HG03432 (cell line): ENCODE data around the gene HMX1.

Experiments used
- ATAC-seq: cut with Tn5 transposase; IDR thresholded peaks from one replicate; pipeline ENCODE4 v1.9.1; 2021; ENCODE audit warnings: mild to moderate bottlenecking, moderate library complexity; ENCODE audit not compliant: unreplicated experiment

The HMX1 gene

DNA sequence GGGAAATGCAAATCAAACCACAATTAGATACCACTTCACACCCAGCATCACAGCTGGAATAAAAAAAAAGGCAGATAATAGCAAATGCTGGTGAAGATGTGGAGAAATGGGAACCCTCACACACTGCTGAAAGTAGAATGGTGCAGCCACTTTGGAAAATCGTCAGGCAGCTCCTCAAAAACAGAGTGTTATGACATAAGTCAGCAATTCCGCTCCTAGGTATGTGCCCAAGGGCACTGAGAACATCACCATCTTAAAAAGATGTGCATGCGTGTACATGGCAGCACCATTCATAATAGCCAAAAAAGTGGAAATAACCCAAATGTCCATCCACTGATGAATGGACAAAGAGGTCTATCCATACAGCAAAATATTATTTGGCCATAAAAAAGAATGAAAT lies 28.0 kb downstream of the HMX1 start:
- ATAC-seq = no peak

DNA sequence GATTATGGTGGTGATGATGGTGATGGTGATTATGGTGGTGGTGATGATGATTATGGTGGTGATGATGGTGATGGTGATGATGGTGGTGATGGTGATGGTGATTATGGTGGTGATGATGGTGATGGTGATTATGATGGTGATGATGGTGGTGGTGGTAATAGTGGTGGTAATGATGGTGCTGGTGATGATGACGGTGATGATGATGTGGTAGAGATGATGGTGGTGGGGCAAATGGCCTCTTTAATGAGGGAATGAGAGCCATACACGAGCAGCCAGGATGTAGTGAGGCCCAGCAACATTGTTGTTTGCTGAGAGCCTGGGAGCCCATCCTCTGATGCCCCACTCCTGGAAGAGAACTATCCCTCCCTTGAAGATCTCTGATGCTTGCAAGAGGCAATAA lies 29.0 kb downstream of the HMX1 start:
- no peak for ATAC-seq

DNA sequence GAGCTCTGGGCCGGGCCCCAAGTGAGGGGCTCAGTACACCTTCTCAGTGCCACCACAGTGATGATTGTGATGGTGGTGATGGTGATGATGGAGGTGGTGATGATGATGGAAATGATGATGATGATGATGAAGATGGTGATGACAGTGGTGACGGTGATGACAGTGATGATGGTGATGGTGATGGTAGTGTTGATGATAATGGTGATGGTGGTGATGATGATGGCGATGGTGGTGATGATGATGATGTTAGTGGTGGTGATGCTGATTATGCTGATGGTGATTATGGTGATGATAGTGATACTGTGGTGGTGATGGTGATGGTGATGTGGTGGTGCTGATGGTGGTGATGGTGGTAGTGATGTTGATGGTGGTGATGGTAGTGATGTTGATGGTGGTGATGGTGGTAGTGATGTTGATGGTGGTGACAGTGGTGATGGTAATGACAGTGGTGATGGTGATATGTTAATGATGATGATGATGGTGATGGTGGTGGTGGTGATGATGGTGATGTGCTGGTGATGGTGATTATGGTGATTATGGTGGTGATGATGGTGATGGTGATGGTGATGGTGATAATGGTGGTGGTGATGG lies 29.9 kb downstream of the HMX1 start:
- no peak for ATAC-seq

DNA sequence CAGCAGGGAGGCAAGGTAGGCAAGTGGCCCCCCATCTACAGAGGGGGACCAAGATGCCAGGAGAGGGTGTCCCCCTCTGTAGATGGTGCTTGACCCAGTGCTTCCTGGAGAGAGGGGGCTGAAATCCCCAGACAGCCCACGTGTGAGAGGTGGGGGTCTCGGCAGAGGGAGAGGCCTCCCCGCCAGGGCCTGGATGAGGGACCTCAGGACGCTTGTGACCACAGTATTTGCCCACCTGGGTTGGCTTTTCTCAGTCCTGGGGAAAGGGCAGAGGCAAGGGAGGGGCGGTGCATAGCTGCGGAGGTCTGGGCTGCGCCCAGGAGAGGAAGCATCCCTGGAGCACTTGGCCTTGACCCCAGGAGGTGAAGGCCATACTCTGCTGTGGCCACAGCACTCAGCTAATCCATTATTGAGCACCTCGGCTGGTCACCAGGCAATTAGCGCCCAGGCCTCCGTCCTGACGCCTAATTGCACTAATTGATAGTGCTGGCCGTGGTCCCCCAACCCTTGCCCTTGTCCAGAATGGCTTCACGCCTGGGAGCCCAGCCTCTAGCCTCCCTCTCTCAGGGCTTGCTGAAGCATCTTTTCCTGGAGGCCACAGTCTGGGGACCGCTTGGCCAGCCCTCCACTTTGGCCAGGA lies 30.7 kb downstream of the HMX1 start:
- no peak for ATAC-seq

DNA sequence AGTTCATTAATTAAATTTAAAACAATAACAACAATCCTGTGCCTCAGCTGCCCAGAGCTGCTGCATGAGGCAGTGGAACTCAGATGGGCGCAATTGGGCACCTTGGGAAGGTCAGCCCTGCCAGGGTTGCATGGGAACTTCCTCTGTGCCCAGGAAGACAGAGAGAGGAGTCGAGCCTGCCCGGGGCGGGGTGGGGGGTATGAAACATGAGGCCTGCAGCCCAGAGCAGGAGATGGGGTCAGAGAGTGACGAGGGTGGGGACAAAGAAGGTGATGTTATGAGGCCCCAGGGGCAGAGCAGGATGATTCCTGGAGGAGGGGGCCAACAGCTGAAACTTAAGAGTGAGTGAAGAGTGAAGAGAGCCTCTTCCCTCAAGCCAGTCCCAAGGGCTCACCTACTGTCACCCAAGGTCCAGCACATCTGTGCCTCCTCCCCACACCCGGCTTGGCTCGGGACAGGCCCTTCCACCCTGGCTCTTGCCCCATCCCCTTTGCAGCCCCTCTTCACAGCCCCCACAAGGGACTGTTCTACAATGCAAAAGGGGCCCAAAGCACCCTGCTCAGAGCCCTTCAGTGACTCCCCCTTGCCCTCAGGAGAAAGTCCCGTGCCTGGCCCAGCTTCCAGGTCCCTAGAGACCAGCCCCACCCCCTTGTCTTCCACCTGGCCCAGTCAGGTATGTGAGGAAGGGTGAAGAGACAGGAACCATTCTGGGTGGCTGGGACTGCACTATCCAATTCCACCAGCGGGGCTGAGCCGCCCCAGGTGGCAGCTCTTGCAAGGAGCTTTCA lies 31.4 kb downstream of the HMX1 start:
- ATAC-seq = no peak

DNA sequence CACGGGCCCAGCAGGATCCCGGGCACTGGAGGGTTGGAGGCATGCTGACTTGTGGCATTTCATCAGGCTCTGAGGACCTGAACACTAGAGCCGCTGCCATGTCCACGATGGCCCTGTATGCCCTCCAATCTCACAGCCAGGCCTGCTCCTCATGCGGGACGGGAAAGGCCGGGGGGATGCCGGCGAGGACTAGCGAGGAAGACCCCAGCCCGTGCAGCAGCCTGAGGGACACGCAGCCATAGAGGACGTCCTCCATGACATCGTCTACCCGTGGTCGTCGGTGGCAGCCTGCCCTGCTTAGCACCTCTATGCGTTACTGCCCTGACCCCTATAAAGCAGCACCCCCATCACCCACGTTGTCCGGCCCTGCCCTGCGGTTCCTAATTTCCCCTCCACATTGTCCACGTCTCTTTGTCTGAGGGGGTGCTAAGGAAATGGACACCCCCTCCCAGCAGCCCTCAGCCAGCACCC lies 32.6 kb downstream of the HMX1 start:
- ATAC-seq = no peak

DNA sequence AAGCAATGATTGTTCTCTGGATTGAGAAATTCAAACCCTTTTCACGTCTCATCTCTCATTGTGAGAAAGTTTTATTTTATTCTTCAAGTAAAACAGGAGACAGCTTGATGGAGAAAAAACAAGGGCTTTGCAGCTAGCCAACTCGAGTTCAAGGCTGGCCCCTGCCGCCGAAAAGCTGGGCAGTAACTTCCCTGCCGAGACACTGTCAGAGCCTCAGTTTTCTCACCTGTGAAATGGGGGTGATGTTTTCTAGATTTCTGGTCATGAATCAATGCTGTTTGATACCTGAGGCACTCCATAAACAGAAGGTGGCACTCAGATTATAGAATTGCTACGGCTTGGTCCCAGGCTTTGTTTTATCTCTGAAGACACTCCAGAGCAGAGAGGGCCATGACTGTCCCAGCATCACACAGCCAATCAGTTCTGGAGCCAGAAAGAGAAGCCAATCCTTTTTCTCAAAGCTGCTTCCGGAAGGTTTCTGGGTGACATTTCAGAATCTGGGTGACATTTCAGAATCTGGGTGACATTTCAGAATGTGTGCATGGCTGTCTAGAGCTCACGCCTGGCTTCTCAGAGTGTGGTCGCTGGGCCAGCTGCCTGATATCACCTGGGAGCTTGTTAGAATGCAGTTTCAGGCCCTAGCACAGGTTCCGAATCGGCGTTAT lies 33.2 kb downstream of the HMX1 start:
- no peak for ATAC-seq

DNA sequence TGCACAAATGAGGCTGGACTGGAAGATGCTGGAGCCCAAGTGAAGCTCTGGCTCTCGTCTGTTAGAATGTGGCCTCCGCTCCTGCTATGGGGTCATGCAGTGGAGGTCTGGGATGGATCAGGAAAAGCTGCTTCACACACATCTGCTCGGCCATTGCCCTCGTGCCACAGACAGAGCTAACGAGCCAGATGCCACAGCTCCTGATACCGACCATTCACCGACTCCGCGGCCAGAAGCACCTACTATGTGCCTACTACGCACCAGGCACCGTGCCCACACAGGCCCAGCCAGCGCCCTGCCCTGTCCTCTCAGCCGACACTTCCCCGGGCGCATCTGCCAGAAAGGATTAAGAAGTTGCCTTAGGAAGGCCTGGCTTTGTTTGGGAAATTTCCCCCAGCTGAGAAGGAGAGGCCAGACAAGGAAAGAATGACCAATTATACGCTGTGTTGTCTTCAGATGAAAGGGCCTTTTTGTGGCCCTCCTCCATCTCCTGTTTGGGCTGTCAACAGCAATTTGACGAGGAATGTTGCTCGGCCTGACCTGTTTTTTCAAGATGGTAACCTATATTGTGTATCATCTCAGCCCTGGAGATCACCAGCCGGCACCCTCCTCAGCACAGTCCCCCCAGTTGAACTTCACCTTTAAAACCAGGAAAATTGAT lies 34.3 kb downstream of the HMX1 start:
- no peak for ATAC-seq

DNA sequence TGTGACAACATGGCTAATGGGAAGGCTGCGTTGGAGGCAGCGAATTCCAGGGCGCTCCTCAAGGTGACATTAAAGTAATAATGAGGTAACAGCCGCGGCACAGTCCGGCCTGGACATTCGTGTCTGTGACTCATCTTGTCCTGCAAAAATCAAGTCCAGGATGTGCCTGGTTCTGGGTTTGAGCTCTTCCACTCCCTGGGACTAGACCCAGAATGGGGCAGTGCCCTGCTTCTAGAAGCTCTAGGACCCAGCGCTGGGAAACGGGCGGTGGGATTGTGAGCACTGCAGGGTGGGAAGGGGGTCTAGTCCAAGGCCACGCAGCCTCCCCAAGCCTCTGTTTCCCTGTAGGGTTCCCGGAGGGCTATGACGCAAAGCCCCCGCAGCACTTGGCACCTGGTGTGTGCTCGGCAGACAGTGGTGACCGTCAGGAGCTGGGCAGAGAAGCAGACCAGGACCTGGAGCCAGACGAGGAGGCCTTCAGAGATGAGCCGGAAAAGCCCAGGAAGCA lies 34.9 kb downstream of the HMX1 start:
- ATAC-seq = no peak

DNA sequence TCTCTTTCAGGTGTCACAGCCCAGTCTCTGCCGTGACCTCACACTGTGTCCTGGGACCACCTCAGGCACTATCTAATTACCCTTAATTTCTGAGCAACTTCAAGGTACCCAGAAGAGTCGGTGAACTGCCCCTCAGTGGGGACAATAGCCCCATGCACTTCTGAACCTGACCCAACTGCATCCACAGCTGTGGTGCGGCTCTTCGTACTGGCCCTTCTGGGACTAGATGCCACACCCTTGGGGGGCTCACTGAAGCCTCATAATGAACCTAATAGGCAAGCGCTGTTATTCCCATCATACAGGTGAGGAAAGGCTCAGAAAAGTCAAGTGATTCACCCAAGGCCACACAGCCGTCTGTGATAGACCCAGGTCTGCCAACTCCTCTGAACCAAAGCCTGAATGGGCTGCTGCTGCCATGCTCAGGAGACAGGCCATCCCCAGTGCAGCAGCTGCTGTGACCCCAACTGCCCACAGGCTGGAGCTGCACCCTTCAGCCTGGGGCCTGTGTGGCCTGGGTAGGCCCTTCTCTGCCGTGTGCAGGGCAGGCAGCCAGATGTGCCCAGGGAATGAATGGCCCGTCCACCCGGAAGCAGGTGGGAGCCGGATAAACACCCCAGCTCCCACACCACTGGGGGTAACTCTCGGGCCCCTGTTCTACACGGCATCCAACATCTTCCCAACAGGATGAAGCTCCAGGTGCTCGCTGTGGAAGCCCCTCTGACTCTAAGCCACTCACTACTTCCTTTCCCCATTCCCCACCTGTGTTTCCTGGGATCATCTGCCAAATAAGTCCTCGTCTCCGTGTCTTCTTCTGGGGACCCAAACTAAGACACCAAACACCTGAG lies 35.9 kb downstream of the HMX1 start:
- no peak for ATAC-seq

DNA sequence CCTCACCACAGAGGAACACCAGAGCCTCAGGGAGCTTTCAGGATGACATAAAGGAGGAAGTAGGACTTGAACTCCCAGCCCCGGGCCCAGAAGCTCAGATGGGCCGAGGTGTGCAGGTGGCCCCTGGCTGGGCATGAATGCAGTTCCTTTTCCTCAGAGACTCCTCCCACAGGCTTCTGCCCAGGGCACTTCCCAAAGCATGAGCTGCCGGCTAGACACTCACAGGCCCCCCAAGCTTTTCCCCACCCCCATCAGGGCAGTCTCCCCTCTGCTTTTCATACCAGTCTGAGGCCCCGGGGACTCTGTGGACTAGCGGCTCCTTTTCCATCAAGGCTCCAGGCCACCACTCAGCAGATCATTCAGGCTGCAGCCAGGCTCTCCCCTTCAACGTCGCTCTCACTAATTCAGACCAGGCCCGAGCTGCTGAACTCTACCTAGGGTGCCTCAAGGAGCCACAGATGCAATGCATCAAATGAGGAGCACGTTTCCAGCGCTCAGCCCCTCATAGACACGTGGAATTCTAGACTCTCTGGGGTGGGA lies 36.9 kb downstream of the HMX1 start:
- no peak for ATAC-seq

DNA sequence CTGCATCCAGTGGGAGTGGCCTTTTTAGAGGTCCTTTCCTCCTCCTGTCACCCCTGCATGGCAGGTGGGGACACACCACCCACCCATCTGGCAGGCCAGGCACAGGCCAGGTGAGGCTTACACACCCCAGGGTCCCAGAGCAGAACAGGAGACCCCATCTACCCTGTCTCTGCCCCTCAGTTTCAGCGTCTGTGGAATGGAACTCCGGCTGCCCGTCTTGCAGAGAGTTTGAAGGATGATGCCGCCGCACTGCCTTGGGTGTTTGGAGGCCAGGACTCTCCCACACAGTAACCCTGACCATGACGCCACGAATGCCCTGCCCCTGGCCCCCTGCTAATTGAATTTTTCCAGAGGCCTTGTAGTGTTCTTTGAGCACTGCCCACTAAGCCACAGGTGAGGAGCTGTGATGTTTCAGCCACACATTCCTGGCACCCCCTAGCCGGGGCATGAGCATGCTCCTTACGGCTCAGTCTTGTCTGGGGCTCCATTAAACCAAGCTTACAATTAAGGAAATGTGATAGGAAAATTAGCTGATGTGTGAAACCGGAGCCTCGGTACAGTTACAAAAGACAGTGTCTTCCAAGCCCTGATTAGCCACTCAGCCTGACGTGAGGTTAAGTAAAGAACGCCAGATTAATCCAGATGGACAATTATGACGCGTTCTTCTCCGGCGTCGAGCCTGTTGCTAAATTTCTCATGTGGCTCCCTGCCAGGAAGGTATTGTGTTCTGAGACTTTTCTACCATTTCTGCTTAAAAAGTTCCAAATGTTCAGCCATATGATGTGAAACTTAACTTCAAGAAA lies 39.3 kb downstream of the HMX1 start:
- no peak for ATAC-seq

DNA sequence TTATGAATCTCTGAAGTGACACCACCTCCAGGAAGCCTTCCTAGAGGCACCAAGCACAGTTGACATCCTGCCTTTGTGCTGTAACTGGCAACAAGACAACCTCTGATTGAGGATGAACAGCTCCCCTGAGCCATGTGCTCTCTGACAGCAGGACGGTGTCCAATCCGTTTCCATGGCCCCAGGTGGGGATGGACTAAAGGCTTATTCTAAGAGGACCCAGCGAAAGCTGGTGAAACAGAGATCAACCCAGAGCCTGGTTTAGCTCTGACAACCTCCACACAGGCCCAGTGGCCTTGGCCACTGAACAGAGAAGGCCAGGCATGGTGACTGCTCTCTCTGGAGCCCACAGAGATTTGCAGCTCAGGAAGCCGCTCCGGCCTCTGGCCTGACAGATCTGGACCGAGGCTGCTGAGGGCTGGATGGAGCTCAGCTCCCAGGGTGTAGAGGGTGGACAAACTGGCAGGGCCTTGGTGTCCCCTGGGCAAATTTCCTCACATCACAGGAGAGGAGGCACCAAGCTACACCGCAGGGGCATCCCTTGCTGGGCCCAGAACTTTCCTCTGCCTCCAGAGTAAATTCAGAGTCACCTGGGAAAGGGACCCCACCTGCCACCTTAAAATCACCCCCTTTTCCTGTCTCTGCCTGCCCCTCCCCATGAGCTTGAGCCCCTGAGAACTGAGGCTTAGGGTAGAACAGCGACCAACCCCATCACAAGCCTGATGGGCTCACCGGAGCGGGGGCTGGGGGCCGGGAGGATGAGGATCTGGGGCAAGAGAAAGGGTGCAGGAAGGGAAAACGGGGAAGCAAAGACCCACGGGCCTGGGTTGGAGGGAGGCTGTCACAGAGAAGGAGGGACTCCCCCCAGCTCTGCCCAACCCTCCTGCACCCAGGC lies 40.2 kb downstream of the HMX1 start:
- no peak for ATAC-seq

DNA sequence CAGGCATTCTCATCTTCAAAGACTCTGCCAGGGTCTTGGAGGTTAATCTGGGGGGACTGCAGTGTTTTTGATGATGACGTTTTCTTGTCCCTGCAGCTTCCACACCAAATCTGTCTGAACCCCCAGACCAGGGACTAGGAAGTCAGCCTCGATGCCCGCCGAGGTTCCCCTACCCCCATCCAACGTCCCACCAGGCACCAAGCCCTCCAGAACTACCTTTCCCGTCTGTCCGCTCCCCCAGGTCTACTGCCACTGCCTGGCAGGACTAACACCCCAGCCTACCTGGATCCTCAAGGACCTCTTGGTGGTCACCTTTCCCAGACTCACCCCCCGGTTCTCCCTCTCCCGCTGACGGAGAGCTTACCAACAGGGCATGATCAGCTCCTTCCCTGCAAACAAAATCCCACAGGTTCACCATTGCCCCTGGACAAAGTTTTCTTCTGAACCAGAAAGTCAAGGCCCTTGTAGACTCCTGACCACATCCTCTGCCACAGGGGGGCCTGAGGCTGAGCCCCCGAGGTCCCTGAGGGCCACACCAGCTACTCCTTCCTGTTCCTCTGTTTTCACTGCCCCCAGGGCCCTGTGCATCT lies 40.9 kb downstream of the HMX1 start:
- ATAC-seq = no peak

DNA sequence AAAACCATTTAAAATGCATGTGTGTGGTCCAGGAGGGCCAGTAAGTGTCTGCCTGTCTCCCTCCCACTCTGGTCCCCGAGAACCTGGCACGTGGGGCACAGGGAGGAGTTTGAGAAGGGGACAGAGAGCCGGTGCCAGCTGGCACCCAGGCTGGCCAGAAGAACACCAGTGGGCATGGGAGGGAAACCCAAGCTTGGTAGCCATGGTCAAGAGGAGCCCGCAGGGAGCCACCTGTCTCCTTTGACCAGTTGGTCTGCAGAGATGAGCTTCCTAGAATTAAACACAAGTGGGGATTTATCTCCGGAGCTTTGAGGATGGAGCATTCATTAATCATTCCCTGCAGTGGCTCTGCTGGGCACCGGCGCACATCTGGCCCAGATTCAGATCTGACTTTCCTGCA lies 41.6 kb downstream of the HMX1 start:
- ATAC-seq = no peak

DNA sequence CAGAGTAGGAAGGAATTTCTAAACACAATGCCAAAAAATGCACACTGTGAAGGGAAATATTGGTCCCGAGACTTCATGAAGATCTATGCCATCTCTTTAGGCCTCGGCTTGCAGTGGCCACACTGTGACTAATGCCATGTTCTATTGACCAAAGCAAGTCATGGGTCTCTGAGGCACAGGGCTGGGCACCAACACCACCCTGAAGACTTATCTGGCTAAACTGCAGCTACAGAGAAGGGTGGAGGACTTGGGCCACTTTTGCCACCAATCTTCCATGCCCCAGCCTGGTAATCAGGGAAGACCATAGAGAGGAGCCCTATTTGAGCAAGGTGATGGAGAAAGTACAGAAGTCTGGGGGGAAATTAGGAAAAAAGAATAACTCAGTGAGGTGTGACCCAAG lies 42.1 kb downstream of the HMX1 start:
- ATAC-seq = no peak

DNA sequence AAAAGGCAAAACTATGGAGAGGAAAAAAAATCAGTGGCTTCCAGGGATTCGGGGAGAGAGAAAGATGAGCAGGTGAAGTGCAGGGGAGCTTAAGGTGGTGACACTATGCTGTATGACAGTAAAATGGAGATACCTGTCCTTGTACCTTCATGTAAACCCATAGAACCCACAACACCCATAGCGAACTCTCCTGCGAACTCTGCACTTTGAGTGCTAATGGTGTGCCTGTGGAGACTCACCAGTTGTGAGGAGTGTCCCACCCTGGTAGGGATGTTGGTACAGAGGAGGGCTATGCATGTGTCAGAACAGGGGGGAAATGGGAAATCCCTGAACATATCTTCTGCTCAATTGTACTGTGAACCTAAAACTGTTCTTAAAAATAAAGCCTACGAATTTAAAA lies 42.8 kb downstream of the HMX1 start:
- ATAC-seq = no peak
